Measurements from ENCODE around the gene CST5. TPM values are rescaled to one million over a fixed set of nuclear protein-coding genes. Genes with fewer than 3 reads are reported as not detected.
"Not testable (repeated sequence)": the region's sequence is repeated elsewhere in the genome, so short reads cannot be mapped to it uniquely, and the experiment has no call there.

CST5 gene
- total and polyA plus RNA-seq, 3 experiments from 2014 or later: not detected

GRCh38 chr20:23914469-23914868, 34.9 kb upstream of the CST5 start:
- CTCF ChIA-PET: not testable (repeated sequence)

GRCh38 chr20:23910210-23910609, 30.7 kb upstream of the CST5 start:
- Histone ChIP-seq H3K36me3 (ENCODE audit: insufficient read depth, low read length) (no peaks in the 10 kb centered on the region), H3K4me1 (ENCODE audit: insufficient read depth, low read length) (no peaks in the 10 kb centered on the region), H3K27ac (ENCODE audit: low read depth, low read length) (no peak overlapping the region), H3K27me3 (ENCODE audit: insufficient read depth, low read length, poor library complexity, severe bottlenecking) (no peaks in the 10 kb centered on the region), H3K4me3 (ENCODE audit: low read length) (no peak overlapping the region), H3K9me3 (ENCODE audit: low read length) (peaks cover 5% of the 10 kb centered on the region)
- ChIA-PET POLR2A (no interaction called here), CTCF (no interaction called here)
- Mint-ChIP-seq H3K27me3 (peaks cover 16 to 25% of the 10 kb centered on the region in 2 donors), H3K9me3 (peaks cover 8 to 26% (median 24%) of the 10 kb centered on the region in 5 donors), H3K4me3 (no peak overlapping the region), H3K4me1 (peaks cover 0 to 2% (median 0%) of the 10 kb centered on the region in 3 donors), H3K27ac (no peak overlapping the region), H3K36me3 (peaks cover 0 to 38% (median 5%) of the 10 kb centered on the region in 3 donors)
- no peak for DNase-seq

More at GRCh38 chr20:23914469-23914868, 34.9 kb upstream of the CST5 start:
- H3K4me3 ChIP-seq (ENCODE audit: low read length); H3K27ac Mint-ChIP-seq; H3K9me3 ChIP-seq (ENCODE audit: low read length); H3K36me3 Mint-ChIP-seq; H3K9me3 Mint-ChIP-seq; DNase-seq; H3K27me3 ChIP-seq (ENCODE audit: insufficient read depth, low read length, poor library complexity, severe bottlenecking); H3K4me3 Mint-ChIP-seq; H3K36me3 ChIP-seq (ENCODE audit: insufficient read depth, low read length); H3K4me1 ChIP-seq (ENCODE audit: insufficient read depth, low read length); H3K27ac ChIP-seq (ENCODE audit: low read depth, low read length); POLR2A ChIA-PET: not testable (repeated sequence)
- peaks cover 3 to 14% (median 8%) of the 10 kb centered on the region in 3 donors for H3K4me1 Mint-ChIP-seq
- H3K27me3 Mint-ChIP-seq: peaks cover 13 to 15% of the 10 kb centered on the region in 2 donors

DNA sequence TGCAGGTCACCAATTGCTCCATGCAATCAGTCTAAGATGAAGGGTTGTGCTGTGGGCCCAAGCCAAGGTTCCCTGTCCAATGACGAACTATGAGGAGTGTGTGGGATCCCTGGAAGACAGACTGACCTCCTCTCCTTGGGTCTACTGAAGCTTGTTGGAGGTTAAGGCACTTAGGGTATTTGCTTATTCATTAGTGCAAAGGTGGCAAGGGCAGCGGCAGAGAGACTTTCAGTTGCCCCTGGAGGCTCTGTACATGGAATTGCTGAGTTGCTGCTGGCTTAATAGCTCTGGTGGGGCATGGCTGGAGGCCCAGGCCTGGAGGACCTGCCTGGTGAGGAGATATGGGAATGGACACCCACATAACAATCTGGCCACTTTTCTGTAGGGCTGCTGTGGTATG, 29.8 kb upstream of the CST5 start:
- no peak for DNase-seq
- H3K27me3 Mint-ChIP-seq: peaks cover 15 to 25% of the 10 kb centered on the region in 2 donors
- H3K36me3 Mint-ChIP-seq: peaks cover 0 to 44% (median 5%) of the 10 kb centered on the region in 3 donors
- H3K4me3 Mint-ChIP-seq: no peak overlapping the region
- Histone ChIP-seq H3K4me1 (ENCODE audit: insufficient read depth, low read length) (no peaks in the 10 kb centered on the region), H3K27me3 (ENCODE audit: insufficient read depth, low read length, poor library complexity, severe bottlenecking) (no peaks in the 10 kb centered on the region), H3K9me3 (ENCODE audit: low read length) (peaks cover 5% of the 10 kb centered on the region), H3K27ac (ENCODE audit: low read depth, low read length) (no peak overlapping the region), H3K36me3 (ENCODE audit: insufficient read depth, low read length) (no peaks in the 10 kb centered on the region), H3K4me3 (ENCODE audit: low read length) (no peak overlapping the region)
- H3K9me3 Mint-ChIP-seq: peaks cover 12 to 35% (median 31%) of the 10 kb centered on the region in 5 donors
- H3K4me1 Mint-ChIP-seq: peaks cover 0 to 3% (median 0%) of the 10 kb centered on the region in 3 donors
- peak overlapping the region in 1 of 8 donors; percentile 44 for H3K27ac Mint-ChIP-seq
- ChIA-PET POLR2A (no interaction called here), CTCF (no interaction called here)

DNA sequence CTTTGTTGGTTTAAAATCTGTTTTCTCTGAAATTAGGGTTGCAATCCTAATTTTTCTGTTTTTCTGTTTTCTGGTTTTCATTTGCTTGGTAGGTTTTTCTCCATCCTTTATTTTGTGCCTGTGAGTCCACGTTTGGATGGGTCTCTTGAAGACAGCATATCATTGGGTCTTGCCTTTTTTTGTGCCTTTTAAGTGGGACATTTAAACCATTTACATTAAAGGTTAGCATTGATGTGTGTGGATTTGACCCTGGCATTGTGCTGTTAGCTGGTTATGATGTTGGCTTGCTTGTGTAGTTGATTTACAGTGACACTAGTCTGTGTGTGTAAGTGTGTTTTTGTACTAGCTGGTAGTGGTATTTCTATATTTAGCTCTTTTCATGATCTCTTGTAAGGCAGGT, 28.0 kb upstream of the CST5 start:
- Histone ChIP-seq H3K27me3 (ENCODE audit: insufficient read depth, low read length, poor library complexity, severe bottlenecking) (no peaks in the 10 kb centered on the region), H3K9me3 (ENCODE audit: low read length) (peaks cover 5% of the 10 kb centered on the region), H3K27ac (ENCODE audit: low read depth, low read length) (no peak overlapping the region), H3K4me3 (ENCODE audit: low read length) (no peak overlapping the region), H3K4me1 (ENCODE audit: insufficient read depth, low read length) (no peaks in the 10 kb centered on the region), H3K36me3 (ENCODE audit: insufficient read depth, low read length) (no peaks in the 10 kb centered on the region)
- DNase-seq: no peak
- peaks cover 6 to 11% (median 6%) of the 10 kb centered on the region in 3 donors for H3K4me1 Mint-ChIP-seq
- peaks cover 0 to 58% (median 7%) of the 10 kb centered on the region in 3 donors for H3K36me3 Mint-ChIP-seq
- CTCF ChIA-PET: interaction anchor here (0.6 kb wide), 1 partner anchor 491 kb away, joined by 3 read pairs; no protein-coding TSS in a partner anchor
- peaks cover 8 to 20% of the 10 kb centered on the region in 2 donors for H3K27me3 Mint-ChIP-seq
- H3K4me3 Mint-ChIP-seq: no peak overlapping the region
- POLR2A ChIA-PET: no interaction called here
- peaks cover 23 to 47% (median 42%) of the 10 kb centered on the region in 5 donors for H3K9me3 Mint-ChIP-seq
- no peak overlapping the region for H3K27ac Mint-ChIP-seq

DNA sequence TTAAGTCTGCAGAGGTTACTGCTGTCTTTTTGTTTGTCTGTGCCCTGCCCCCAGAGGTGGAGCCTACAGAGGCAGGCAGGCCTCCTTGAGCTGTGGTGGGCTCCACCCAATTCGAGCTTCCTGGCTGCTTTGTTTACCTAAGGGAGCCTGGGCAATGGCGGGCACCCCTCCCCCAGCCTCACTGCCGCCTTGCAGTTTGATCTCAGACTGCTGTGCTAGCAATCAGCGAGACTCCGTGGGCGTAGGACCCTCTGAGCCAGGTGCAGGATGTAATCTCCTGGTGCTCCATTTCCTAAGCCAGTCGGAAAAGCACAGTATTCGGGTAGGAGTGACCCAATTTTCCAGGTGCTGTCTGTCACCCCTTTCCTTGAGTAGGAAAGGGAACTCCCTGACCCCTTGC, 22.8 kb upstream of the CST5 start:
- POLR2A ChIA-PET: not testable (repeated sequence)
- DNase-seq: peak in 3 of 5 donors; percentile 51 to 76 (median 66)

GRCh38 chr20:23890867-23891266, 11.3 kb upstream of the CST5 start:
- H3K27ac ChIP-seq (ENCODE audit: low read depth, low read length); H3K4me3 ChIP-seq (ENCODE audit: low read length); DNase-seq; H3K9me3 ChIP-seq (ENCODE audit: low read length); POLR2A ChIA-PET; H3K27me3 ChIP-seq (ENCODE audit: insufficient read depth, low read length, poor library complexity, severe bottlenecking); H3K36me3 ChIP-seq (ENCODE audit: insufficient read depth, low read length); H3K4me3 Mint-ChIP-seq; H3K9me3 Mint-ChIP-seq; H3K4me1 ChIP-seq (ENCODE audit: insufficient read depth, low read length); H3K4me1 Mint-ChIP-seq; H3K27ac Mint-ChIP-seq: not testable (repeated sequence)
- H3K36me3 Mint-ChIP-seq: peaks cover 0 to 15% (median 0%) of the 10 kb centered on the region in 3 donors
- H3K27me3 Mint-ChIP-seq: peaks cover 6 to 21% of the 10 kb centered on the region in 2 donors
- CTCF ChIA-PET: interaction anchor here (1.1 to 2.8 kb wide), 2 partner anchors 11 to 46 kb away, joined by 3 to 7 read pairs; partner anchors contain the start of gene CST5

More for the DNA sequence above, 22.8 kb upstream of the CST5 start:
- Mint-ChIP-seq H3K27ac (peak overlapping the region; percentile 59 to 96 (median 91)), H3K4me3 (peak overlapping the region; percentile 57 to 88 (median 76)), H3K9me3 (peaks cover 24 to 57% (median 49%) of the 10 kb centered on the region in 5 donors), H3K4me1 (peaks cover 13 to 21% (median 15%) of the 10 kb centered on the region in 3 donors), H3K36me3 (peaks cover 0 to 55% (median 2%) of the 10 kb centered on the region in 3 donors)
- H3K4me3 ChIP-seq (ENCODE audit: low read length); H3K27me3 ChIP-seq (ENCODE audit: insufficient read depth, low read length, poor library complexity, severe bottlenecking); H3K27me3 Mint-ChIP-seq; H3K4me1 ChIP-seq (ENCODE audit: insufficient read depth, low read length); H3K36me3 ChIP-seq (ENCODE audit: insufficient read depth, low read length); H3K9me3 ChIP-seq (ENCODE audit: low read length); H3K27ac ChIP-seq (ENCODE audit: low read depth, low read length); CTCF ChIA-PET: not testable (repeated sequence)

DNA sequence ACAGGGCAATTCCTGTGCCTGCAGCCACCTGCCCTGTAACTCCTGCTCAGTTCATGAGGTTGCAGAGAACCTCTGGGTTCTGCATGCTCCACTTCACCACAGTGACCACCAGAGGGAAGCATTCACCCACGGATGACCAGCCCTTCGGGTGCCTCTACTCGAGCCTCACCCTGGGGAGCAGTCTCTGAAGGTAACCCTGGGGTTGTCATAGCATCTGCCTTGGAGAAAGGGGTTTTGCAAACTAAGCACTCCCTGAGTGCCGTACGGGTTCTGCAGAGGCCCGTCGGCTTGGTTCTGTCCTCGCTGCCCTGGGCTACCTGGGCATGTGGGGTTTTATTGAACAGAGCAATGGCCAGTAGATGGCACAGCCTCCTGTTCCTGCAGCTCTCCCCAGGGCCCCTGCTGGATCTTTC, 10.2 kb upstream of the CST5 start:
- ChIA-PET CTCF (interaction anchor here (1.0 to 1.6 kb wide), 5 partner anchors 19 to 206 kb away, joined by 3 to 5 read pairs (median 3); no protein-coding TSS in a partner anchor), POLR2A (no interaction called here)
- peak; percentile 47 to 78 (median 62) for DNase-seq
- Histone ChIP-seq H3K27ac (ENCODE audit: low read depth, low read length) (no peak overlapping the region), H3K4me3 (ENCODE audit: low read length) (no peak overlapping the region), H3K27me3 (ENCODE audit: insufficient read depth, low read length, poor library complexity, severe bottlenecking) (no peaks in the 10 kb centered on the region), H3K9me3 (ENCODE audit: low read length) (no peaks in the 10 kb centered on the region), H3K36me3 (ENCODE audit: insufficient read depth, low read length) (no peaks in the 10 kb centered on the region), H3K4me1 (ENCODE audit: insufficient read depth, low read length) (peaks cover 6% of the 10 kb centered on the region)
- Mint-ChIP-seq H3K9me3 (peaks cover 0 to under 1% (median 0%) of the 10 kb centered on the region in 5 donors), H3K27me3 (peaks cover 6 to 17% of the 10 kb centered on the region in 2 donors), H3K36me3 (peaks cover 0 to 4% (median 0%) of the 10 kb centered on the region in 3 donors), H3K4me3 (no peak overlapping the region), H3K4me1 (no peaks in the 10 kb centered on the region), H3K27ac (no peak overlapping the region)

DNA sequence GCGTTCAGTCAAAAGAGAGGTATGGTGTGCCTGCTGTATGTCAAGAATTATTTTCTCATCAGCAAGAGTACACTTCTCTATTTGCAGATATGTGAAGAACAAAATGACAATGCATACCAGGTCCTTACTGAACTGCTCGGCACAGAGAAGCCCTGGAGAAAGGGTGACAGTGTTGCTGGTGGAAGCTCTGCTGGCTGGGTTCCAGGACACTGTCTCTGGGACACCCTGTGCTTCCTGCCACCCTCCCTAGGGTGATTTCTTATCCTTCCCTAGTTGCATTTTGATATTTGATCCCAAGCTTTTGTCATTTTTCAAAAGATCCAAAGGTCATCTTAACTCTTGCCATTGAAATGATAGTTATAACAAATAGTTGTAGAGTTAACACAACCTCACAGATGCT, 8.3 kb upstream of the CST5 start:
- CTCF ChIA-PET: interaction anchor here (1.6 to 2.4 kb wide), 2 partner anchors 50 to 208 kb away, joined by 3 to 7 read pairs; no protein-coding TSS in a partner anchor
- Mint-ChIP-seq H3K27me3 (peaks cover 2 to 3% of the 10 kb centered on the region in 2 donors), H3K4me3 (no peak overlapping the region), H3K27ac (no peak overlapping the region), H3K9me3 (no peaks in the 10 kb centered on the region), H3K4me1 (no peaks in the 10 kb centered on the region), H3K36me3 (no peaks in the 10 kb centered on the region)
- Histone ChIP-seq H3K9me3 (ENCODE audit: low read length) (no peaks in the 10 kb centered on the region), H3K4me1 (ENCODE audit: insufficient read depth, low read length) (peaks cover 6% of the 10 kb centered on the region), H3K27me3 (ENCODE audit: insufficient read depth, low read length, poor library complexity, severe bottlenecking) (no peaks in the 10 kb centered on the region), H3K36me3 (ENCODE audit: insufficient read depth, low read length) (no peaks in the 10 kb centered on the region), H3K4me3 (ENCODE audit: low read length) (no peak overlapping the region), H3K27ac (ENCODE audit: low read depth, low read length) (no peak overlapping the region)
- DNase-seq: no peak
- POLR2A ChIA-PET: no interaction called here

Data from CD8-positive, alpha-beta memory T cell (primary cell).